CD4-positive, alpha-beta T cell treated with Interferon gamma for 1 hour (primary cell): ENCODE results near the gene CASTOR2.
"Not testable (repeated sequence)": the region's sequence is repeated elsewhere in the genome, so short reads cannot be mapped to it uniquely, and the experiment has no call there.

Source experiments
- DNase-seq: peaks from one replicate; pipeline ENCODE4 v3.0.0-alpha.2; 2020

Gene CASTOR2

GRCh38 chr7:75055830-75056772 is 91.6 kb downstream of the CASTOR2 start:
- DNase-seq, result no peak

GRCh38 chr7:75058406-75058805 is 93.9 kb downstream of the CASTOR2 start:
- no peak for DNase-seq

- no peak for DNase-seq
These were observed 99.8 kb downstream of the CASTOR2 start for GRCh38 chr7:75064291-75064690.

GRCh38 chr7:75064801-75065200 is 100.3 kb downstream of the CASTOR2 start:
- DNase-seq, result no peak

GRCh38 chr7:75066521-75066920 is 102.0 kb downstream of the CASTOR2 start:
- DNase-seq, result no peak

GRCh38 chr7:75072981-75073283 is 108.4 kb downstream of the CASTOR2 start:
- no peak for DNase-seq

- DNase-seq, result not testable (repeated sequence)
These were observed 109.7 kb downstream of the CASTOR2 start for GRCh38 chr7:75074262-75074641.
